H1 (cell line): Measurements from ENCODE around the gene APOL5.

Experiments
- CEBPB ChIP-seq: IDR thresholded peaks from 2 replicates; pipeline ENCODE4 v1.6.1; 2012; ENCODE audit warnings: low read depth, low read length
- CTCF ChIP-seq, 3 experiments: IDR thresholded peaks; 1 replicate in 2 of 3; 2 replicates in 1 of 3; pipeline versions ENCODE4 v1.5.1 to v1.6.1; 2011; ENCODE audit warnings: low read length in 3 of 3, mild to moderate bottlenecking in 3 of 3, inconsistent platforms in 2 of 3, low read depth in 1 of 3, moderate library complexity in 1 of 3; ENCODE audit not compliant: insufficient read depth in 1 of 3; ENCODE audit errors: control extremely low read depth in 1 of 3
- EZH2 ChIP-seq: fragments of 200-600 bp; sonication (generic); IDR thresholded peaks from 2 replicates; pipeline ENCODE4 v1.7.1; 2012; ENCODE audit warnings: low read depth, mild to moderate bottlenecking, moderate library complexity, low read length, inconsistent platforms; ENCODE audit not compliant: severe bottlenecking
- POLR2A ChIP-seq, 2 experiments: IDR thresholded peaks; 1 replicate in 1 of 2; 2 replicates in 1 of 2; pipeline ENCODE4 v1.6.1; 2011; ENCODE audit warnings: low read depth in 2 of 2, low read length in 2 of 2, mild to moderate bottlenecking in 2 of 2; ENCODE audit errors: control extremely low read depth in 1 of 2
- SIN3A ChIP-seq, 2 experiments: IDR thresholded peaks in 1 of 2; conservative IDR thresholded peaks in 1 of 2; 2 replicates each; pipeline ENCODE4 v1.6.1; 2011 to 2012; ENCODE audit warnings: low read length in 2 of 2, improper control_type of control experiment in 1 of 2, low read depth in 1 of 2, mild to moderate bottlenecking in 1 of 2

- TF ChIP-seq EZH2: no peak
- TF ChIP-seq CTCF (IDR thresholded peaks at IDR 0.05; ENCODE audit: control extremely low read depth in 1 of 3, insufficient read depth in 1 of 3, low read depth in 1 of 3, low read length in 3 of 3): no peak
- no peak for TF ChIP-seq POLR2A (IDR thresholded peaks at IDR 0.05; ENCODE audit: control extremely low read depth in 1 of 2, low read depth in 2 of 2, low read length in 2 of 2)
- TF ChIP-seq SIN3A (conservative IDR thresholded peaks at IDR 0.05 in 1 of 2, IDR thresholded peaks at IDR 0.05 in 1 of 2; ENCODE audit: low read depth in 1 of 2, low read length in 2 of 2): no peak
- TF ChIP-seq CEBPB: no peak
Measured at GRCh38 chr22:35681454-35682052, 36.1 kb upstream of the APOL5 start.
